GM10248 (cell line): ENCODE results near the gene TSPAN15.

Experiments used
- CTCF ChIA-PET: fragments of 300-600 bp; sonication (Branson Sonifier 250); formaldehyde crosslinking; extraction: SDS; loops from one replicate; lab custom pipeline; 2021; ENCODE audit warnings: antibody characterized with exemption; lab: Yijun Ruan, JAX
- POLR2A ChIA-PET: fragments of 350-650 bp; sonication (Branson Sonifier 250); formaldehyde crosslinking; extraction: SDS; loops from one replicate; lab custom pipeline; 2020; ENCODE audit warnings: antibody characterized with exemption; lab: Yijun Ruan, JAX
- DNase-seq: peaks from one replicate; pipeline ENCODE4 v3.0.0; 2012; ENCODE audit errors: extremely low spot score
- TF ChIP-seq, protein P1 (sequence below): IDR thresholded peaks from 2 replicates; pipeline ENCODE4 v1.5.1; 2012; ENCODE audit warnings: mild to moderate bottlenecking, low read depth; ENCODE audit errors: extremely low read depth, missing control alignments, control extremely low read depth

The TSPAN15 gene

DNA sequence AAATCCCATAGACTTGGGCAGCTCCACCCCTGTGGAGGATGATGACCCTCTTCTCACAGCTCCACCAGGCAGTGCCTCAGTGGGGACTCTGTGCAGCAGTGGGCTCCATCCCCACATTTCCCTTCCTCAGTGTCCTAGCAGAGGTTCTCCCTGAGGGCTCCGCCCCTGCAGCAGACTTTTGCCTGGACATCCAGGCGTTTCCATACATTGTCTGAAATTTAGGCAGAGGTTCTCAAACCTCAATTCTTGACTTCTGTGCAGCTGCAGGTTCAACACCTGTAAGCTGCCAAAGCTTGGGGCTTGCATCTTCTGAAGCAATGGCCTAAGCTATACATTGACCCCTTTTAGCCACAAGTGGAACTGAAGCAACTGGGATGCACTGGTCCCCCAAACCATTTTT lies 90.2 kb downstream of the TSPAN15 start:
- DNase-seq = no peak
- TF ChIP-seq, protein P1, sequence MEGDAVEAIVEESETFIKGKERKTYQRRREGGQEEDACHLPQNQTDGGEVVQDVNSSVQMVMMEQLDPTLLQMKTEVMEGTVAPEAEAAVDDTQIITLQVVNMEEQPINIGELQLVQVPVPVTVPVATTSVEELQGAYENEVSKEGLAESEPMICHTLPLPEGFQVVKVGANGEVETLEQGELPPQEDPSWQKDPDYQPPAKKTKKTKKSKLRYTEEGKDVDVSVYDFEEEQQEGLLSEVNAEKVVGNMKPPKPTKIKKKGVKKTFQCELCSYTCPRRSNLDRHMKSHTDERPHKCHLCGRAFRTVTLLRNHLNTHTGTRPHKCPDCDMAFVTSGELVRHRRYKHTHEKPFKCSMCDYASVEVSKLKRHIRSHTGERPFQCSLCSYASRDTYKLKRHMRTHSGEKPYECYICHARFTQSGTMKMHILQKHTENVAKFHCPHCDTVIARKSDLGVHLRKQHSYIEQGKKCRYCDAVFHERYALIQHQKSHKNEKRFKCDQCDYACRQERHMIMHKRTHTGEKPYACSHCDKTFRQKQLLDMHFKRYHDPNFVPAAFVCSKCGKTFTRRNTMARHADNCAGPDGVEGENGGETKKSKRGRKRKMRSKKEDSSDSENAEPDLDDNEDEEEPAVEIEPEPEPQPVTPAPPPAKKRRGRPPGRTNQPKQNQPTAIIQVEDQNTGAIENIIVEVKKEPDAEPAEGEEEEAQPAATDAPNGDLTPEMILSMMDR = no peak
- POLR2A ChIA-PET = no interaction called here
- CTCF ChIA-PET = no interaction called here

DNA sequence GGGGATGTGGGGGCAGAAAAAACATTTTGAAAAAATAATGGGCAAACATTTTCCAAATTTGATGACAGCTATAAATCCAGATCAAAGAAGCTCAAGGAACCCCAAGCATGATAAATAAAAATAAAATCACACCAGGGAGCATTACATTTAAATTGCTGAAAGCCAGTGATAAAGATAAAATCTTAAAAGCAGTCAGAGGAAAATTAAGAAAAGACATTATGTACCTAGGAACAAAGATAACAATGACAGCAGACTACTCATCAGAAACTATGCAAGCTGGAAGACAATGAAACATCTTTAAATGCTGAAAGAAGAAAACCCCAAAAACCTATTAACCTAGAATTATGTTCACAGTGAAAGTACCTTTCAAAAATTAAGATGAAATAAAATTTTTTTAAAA lies 98.7 kb downstream of the TSPAN15 start:
- CTCF ChIA-PET = no interaction called here
- POLR2A ChIA-PET = no interaction called here
- DNase-seq = no peak

DNA sequence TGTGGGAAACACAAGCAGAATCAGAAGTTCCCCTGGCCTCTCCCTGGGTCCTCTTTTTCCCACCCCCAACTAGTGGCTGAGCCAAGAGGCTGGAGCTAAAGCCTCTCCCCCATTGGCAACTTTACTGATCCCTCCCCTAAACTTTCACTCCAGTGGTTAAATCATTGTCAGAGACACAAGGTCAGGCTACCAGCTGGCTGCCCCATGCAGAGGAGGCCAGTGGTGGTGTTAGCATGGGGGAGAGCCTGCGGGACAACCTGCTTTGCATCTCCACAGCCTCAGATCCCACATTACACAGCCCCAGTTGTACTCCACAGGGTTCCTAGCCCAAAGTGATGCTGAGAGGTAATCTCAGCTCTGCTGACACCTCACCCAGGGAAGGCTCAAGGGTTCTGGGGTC lies 101.0 kb downstream of the TSPAN15 start:
- CTCF ChIA-PET = interaction anchor here (1.4 to 1.5 kb wide), 2 partner anchors 14 to 92 kb away, joined by 3 read pairs; no protein-coding TSS in a partner anchor
- DNase-seq = no peak
- TF ChIP-seq, protein P1 = no peak
- POLR2A ChIA-PET = no interaction called here

More for the DNA sequence above, 98.7 kb downstream of the TSPAN15 start:
- TF ChIP-seq, protein P1 = no peak

DNA sequence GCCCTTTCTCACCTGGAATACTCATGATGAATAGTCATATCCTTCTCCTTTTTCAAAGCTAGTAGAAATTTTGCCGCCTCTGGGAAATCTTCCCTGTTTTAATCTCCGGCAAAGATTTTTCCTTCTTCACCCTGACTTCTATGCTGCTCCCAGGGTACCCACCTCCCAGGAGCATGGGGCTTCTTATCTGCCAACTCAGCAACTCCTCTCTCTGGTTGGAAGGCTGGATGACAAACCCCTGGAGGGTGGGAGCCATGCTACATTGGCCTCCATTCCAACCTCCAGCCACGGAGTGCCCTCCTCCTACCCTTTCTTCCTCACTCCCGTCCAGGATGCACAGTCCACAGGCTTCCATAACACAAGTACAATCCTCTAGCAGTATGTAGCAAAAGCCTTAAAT lies 102.1 kb downstream of the TSPAN15 start:
- POLR2A ChIA-PET = no interaction called here
- DNase-seq = no peak
- TF ChIP-seq, protein P1 = no peak
- CTCF ChIA-PET = interaction anchor here (1.5 kb wide), 1 partner anchor 91 kb away, joined by 3 read pairs; no protein-coding TSS in a partner anchor

DNA sequence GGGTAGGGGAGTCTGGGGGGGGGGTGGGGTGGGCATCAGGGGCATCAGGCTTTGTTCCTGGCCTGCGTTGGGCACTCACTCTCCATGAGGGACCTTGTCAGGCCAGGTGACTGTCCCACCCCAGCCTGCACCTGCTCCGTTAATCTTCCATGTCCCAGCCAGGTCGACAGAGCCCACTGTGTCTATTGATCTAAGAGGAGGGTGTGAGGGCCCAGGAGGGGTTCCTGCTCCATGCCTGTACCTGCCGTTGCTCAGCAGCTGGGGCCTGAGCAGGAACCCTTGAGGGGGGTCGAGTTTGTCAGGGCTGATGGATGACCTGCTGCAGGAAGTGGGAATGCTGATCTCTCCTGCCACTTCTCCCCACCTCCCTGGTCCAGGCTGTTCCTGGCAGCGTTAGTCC lies 103.3 kb downstream of the TSPAN15 start:
- ChIA-PET CTCF (interaction anchor here (1.3 to 1.5 kb wide), 2 partner anchors 9 to 12 kb away, joined by 3 read pairs; no protein-coding TSS in a partner anchor), POLR2A (no interaction called here)
- DNase-seq = no peak
- TF ChIP-seq, protein P1 = no peak
